ENCODE results near the gene ATP6V1B1.
"Not testable (repeated sequence)": the region's sequence is repeated elsewhere in the genome, so short reads cannot be mapped to it uniquely, and the experiment has no call there.

The ATP6V1B1 gene

GRCh38 chr2:71006955-71007799, 71.5 kb downstream of the ATP6V1B1 start:
- Histone ChIP-seq H3K9ac (ENCODE audit: insufficient read length, low read depth) (no peak overlapping the region), H3K36me3 (ENCODE audit: insufficient read depth, insufficient read length, low read length) (no peaks in the 10 kb centered on the region)
- no peak for DNase-seq (ENCODE audit: low read depth, low spot score)

DNA sequence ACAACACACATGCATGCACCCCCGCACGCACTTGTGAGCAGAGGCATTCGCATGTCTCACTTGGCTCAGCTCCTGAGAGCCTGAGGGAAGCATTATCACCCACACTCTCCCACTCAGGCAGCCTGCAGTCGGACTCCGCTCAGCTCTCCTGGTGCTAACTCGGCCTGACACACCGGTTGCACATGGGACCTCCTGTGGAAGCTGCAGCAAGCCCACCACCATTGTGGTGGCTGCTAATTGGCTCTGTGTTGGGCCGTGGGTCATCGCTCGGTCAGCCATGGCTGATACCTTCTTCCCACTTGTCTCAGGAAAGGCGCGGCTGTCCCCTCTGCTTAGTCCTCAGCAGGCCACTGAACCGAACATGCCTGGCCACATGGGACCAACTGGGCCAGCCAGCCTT, 72.6 kb downstream of the ATP6V1B1 start:
- H3K4me1 ChIP-seq (ENCODE audit: insufficient read depth, insufficient read length): peaks cover 1% of the 10 kb centered on the region

More at GRCh38 chr2:71006955-71007799, 71.5 kb downstream of the ATP6V1B1 start:
- H3K27me3 ChIP-seq (ENCODE audit: insufficient read depth, insufficient read length): no peaks in the 10 kb centered on the region
- peaks cover 3% of the 10 kb centered on the region for H3K4me1 ChIP-seq (ENCODE audit: insufficient read depth, insufficient read length)
- H3K4me3 ChIP-seq (ENCODE audit: insufficient read length, low read depth): no peak overlapping the region
- TF ChIP-seq SUZ12 (IDR thresholded peaks at IDR 0.05; ENCODE audit: extremely low read depth, insufficient read depth, insufficient read length) (no peak), YY1 (IDR thresholded peaks at IDR 0.05; ENCODE audit: insufficient read depth, insufficient read length) (no peak), ZNF274 (IDR thresholded peaks at IDR 0.05; ENCODE audit: low read depth, low read length) (no peak)
- H3K9me3 ChIP-seq (ENCODE audit: insufficient read depth, low read length): peaks cover 11% of the 10 kb centered on the region; the same call in 1 of the 2 replicates

GRCh38 chr2:71011786-71012185, 76.1 kb downstream of the ATP6V1B1 start:
- H3K27me3 ChIP-seq (ENCODE audit: insufficient read depth, insufficient read length); H3K9me3 ChIP-seq (ENCODE audit: insufficient read depth, low read length); H3K36me3 ChIP-seq (ENCODE audit: insufficient read depth, insufficient read length, low read length); H3K9ac ChIP-seq (ENCODE audit: insufficient read length, low read depth); H3K4me3 ChIP-seq (ENCODE audit: insufficient read length, low read depth); H3K4me1 ChIP-seq (ENCODE audit: insufficient read depth, insufficient read length); DNase-seq (ENCODE audit: low read depth, low spot score): not testable (repeated sequence)

More for the DNA sequence above, 72.6 kb downstream of the ATP6V1B1 start:
- Histone ChIP-seq H3K9ac (ENCODE audit: insufficient read length, low read depth) (no peak overlapping the region), H3K27me3 (ENCODE audit: insufficient read depth, insufficient read length) (no peaks in the 10 kb centered on the region), H3K9me3 (ENCODE audit: insufficient read depth, low read length) (peaks cover 10% of the 10 kb centered on the region; the same call in 1 of the 2 replicates), H3K4me3 (ENCODE audit: insufficient read length, low read depth) (no peak overlapping the region), H3K36me3 (ENCODE audit: insufficient read depth, insufficient read length, low read length) (no peaks in the 10 kb centered on the region)
- no peak for DNase-seq (ENCODE audit: low read depth, low spot score)
- TF ChIP-seq ZNF274 (IDR thresholded peaks at IDR 0.05; ENCODE audit: low read depth, low read length) (no peak), SUZ12 (IDR thresholded peaks at IDR 0.05; ENCODE audit: extremely low read depth, insufficient read depth, insufficient read length) (no peak), YY1 (IDR thresholded peaks at IDR 0.05; ENCODE audit: insufficient read depth, insufficient read length) (no peak)
